Tibial artery (tissue), 4 donors: Measurements from ENCODE around the gene EIF4ENIF1.
"Not testable (repeated sequence)": the region's sequence is repeated elsewhere in the genome, so short reads cannot be mapped to it uniquely, and the experiment has no call there.

Experiments used
- DNase-seq, 2 donors: peaks; one replicate each; pipeline ENCODE4 v3.0.0-alpha.2; 2019
- H3K27ac ChIP-seq, 2 donors: fragments of 200-600 bp; sonication (generic) in 1 of 2; 1 replicate in 1 of 2; 2 replicates in 1 of 2; pipeline ENCODE4 v1.5.1; 2018 to 2019; ENCODE audit warnings: mild to moderate bottlenecking in 1 of 2
- H3K27me3 ChIP-seq, 2 donors: fragments of 200-600 bp; sonication (generic) in 1 of 2; one replicate each; pipeline versions ENCODE4 v1.5.1 to v1.6.0; 2016 to 2019
- H3K36me3 ChIP-seq, 3 donors: fragments of 200-600 bp; sonication (generic) in 2 of 3; one replicate each; pipeline ENCODE4 v1.5.1; 2016 to 2019; ENCODE audit warnings: mild to moderate bottlenecking in 2 of 3
- H3K4me1 ChIP-seq, 4 donors: fragments of 200-600 bp; sonication (generic) in 2 of 4; 1 replicate in 3 of 4; 2 replicates in 1 of 4; pipeline ENCODE4 v1.5.1; 2016 to 2019
- H3K4me3 ChIP-seq, 2 donors: fragments of 200-600 bp; sonication (generic) in 1 of 2; 1 replicate in 1 of 2; 2 replicates in 1 of 2; pipeline ENCODE4 v1.5.1; 2018 to 2019; ENCODE audit warnings: mild to moderate bottlenecking in 2 of 2
- H3K9me3 ChIP-seq, 3 donors: fragments of 200-600 bp; sonication (generic) in 1 of 3; one replicate each; pipeline ENCODE4 v1.5.1; 2016 to 2019
- intact Hi-C: fragments of 100-400 bp; cut with DNase I; formaldehyde crosslinking; loops from one replicate; pipeline ENCODE4 v1.15.0; 2023; ENCODE audit warnings: low total_unique reads
- TF ChIP-seq, protein P1 (sequence below), 2 experiments: fragments of 200-600 bp in 1 of 2; fragments of 450-650 bp in 1 of 2; IDR thresholded peaks; one replicate each; pipeline ENCODE4 v1.5.1; 2017 to 2019; ENCODE audit warnings: antibody characterized with exemption in 2 of 2, mild to moderate bottlenecking in 1 of 2, moderate library complexity in 1 of 2

The EIF4ENIF1 gene

DNA sequence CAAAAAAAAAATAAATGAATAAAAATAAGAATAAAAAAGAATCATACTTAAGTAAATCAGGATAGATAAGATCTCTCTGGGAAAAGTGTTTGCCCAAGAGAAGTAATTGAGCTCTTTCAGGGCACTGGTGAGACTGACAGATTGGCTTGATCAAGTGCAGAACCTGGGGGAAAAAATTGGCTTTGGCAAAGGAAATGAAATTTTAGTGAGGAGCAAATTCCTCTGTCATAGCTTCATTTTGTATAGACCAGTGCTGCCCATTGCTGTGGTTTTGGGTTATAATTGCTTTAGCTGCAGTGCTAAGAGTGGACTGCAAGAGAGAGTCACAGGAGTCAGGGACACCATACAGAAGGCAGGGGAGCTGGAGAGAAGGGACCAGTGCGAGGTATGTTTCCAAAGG, 42.4 kb upstream of the EIF4ENIF1 start:
- Histone ChIP-seq H3K27ac (no peak overlapping the region), H3K4me1 (peaks cover 0 to 13% (median 1%) of the 10 kb centered on the region in 4 donors), H3K9me3 (no peaks in the 10 kb centered on the region), H3K36me3 (peaks cover 0 to 7% (median 0%) of the 10 kb centered on the region in 3 donors), H3K27me3 (no peaks in the 10 kb centered on the region), H3K4me3 (no peak overlapping the region)
- TF ChIP-seq, protein P1, sequence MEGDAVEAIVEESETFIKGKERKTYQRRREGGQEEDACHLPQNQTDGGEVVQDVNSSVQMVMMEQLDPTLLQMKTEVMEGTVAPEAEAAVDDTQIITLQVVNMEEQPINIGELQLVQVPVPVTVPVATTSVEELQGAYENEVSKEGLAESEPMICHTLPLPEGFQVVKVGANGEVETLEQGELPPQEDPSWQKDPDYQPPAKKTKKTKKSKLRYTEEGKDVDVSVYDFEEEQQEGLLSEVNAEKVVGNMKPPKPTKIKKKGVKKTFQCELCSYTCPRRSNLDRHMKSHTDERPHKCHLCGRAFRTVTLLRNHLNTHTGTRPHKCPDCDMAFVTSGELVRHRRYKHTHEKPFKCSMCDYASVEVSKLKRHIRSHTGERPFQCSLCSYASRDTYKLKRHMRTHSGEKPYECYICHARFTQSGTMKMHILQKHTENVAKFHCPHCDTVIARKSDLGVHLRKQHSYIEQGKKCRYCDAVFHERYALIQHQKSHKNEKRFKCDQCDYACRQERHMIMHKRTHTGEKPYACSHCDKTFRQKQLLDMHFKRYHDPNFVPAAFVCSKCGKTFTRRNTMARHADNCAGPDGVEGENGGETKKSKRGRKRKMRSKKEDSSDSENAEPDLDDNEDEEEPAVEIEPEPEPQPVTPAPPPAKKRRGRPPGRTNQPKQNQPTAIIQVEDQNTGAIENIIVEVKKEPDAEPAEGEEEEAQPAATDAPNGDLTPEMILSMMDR (IDR thresholded peaks at IDR 0.05), result no peak
- no peak for DNase-seq
- intact Hi-C loops, result no loop called here

DNA sequence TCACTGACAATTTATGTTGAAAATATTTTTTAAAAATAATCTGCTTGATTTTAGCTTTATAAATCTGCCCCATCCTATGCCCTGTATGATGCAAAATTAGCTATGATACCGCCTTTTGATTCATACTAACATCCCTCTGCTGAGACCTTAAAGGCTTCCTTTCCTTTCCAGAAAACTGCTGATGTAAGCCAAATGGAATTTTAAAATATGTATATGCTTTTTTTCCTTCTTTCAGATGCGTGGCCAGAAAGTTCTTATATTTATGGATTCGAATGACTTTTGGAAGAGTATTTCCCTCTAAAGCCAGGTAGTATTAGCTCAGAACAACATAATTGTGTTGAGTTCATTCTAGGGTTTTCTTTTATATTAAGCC, 41.2 kb upstream of the EIF4ENIF1 start:
- peaks cover 0 to 13% (median 1%) of the 10 kb centered on the region in 4 donors for H3K4me1 ChIP-seq
- peaks cover 0 to 7% (median 0%) of the 10 kb centered on the region in 3 donors for H3K36me3 ChIP-seq
- intact Hi-C loops, result no loop called here
- TF ChIP-seq, protein P1 (IDR thresholded peaks at IDR 0.05), result no peak
- no peak overlapping the region for H3K4me3 ChIP-seq
- H3K27me3 ChIP-seq, result no peaks in the 10 kb centered on the region
- H3K27ac ChIP-seq, result peak overlapping the region; percentile 25 to 45
- no peaks in the 10 kb centered on the region for H3K9me3 ChIP-seq
- DNase-seq, result no peak

DNA sequence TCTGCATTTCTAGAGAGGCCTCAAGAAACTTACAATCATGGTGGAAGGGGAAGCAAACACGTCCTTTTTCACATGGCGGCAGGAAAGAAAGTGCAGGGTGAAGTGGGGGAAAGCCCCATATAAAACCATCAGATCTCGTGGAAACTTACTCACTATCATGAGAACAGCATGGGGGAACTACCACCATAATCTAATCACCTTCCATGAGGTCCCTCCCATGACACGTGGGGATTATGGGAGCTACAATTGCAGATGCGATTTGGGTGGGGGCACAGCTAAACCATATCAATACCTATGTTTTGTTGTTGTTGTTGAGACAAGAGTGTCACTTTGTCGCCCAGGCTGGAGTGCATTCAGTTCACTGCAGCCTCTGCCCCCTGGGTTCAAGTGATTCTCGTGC, 36.6 kb upstream of the EIF4ENIF1 start:
- TF ChIP-seq, protein P1 (IDR thresholded peaks at IDR 0.05), result no peak
- Histone ChIP-seq H3K4me1 (peaks cover 0 to 13% (median 1%) of the 10 kb centered on the region in 4 donors), H3K36me3 (peaks cover 0 to 7% (median 0%) of the 10 kb centered on the region in 3 donors), H3K27ac (no peak overlapping the region), H3K9me3 (no peaks in the 10 kb centered on the region), H3K4me3 (no peak overlapping the region), H3K27me3 (no peaks in the 10 kb centered on the region)
- intact Hi-C loops, result no loop called here
- no peak for DNase-seq

DNA sequence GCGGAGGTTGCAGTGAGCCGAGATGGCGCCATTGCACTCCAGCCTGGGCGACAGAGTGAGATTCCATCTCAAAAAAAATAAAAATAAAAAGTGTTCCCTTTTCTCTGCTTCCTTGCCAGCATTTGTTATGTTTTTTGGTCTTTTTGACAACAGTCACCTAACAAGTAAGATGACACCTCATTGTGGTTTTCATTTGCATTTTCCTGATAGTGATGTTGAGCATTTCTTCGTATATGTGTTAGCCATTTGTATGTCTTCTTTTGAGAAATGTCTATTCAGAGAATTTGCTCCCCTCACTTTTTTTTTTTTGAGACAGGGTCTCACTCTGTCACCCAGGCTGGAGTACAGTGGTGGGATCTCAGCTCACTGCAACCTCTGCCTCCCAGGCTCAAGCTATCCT, 34.5 kb upstream of the EIF4ENIF1 start:
- H3K4me1 ChIP-seq, DNase-seq, H3K36me3 ChIP-seq, H3K27me3 ChIP-seq, H3K4me3 ChIP-seq, H3K27ac ChIP-seq, intact Hi-C loops, H3K9me3 ChIP-seq: not testable (repeated sequence)

DNA sequence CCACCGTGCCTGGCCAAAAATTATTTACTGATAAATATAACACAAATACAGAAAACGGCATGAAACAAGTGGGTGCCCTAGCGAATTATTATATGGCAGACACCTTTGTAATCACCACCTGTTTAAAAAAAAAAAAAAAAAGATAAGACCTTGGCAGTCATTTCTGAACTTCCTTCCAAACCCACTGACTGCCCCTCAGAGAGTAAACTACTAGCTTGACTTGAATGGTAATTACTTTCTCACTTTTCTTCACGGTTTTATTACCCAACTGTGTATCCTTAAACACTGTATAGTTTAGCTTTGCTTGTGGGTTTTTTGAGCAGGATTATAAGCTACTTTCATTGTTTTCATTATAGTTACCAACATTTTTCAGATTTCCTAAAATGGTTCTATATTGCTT, 30.4 kb upstream of the EIF4ENIF1 start:
- Histone ChIP-seq H3K4me3 (no peak overlapping the region), H3K4me1 (no peaks in the 10 kb centered on the region), H3K27me3 (no peaks in the 10 kb centered on the region), H3K36me3 (peaks cover 0 to 5% (median 0%) of the 10 kb centered on the region in 3 donors), H3K9me3 (no peaks in the 10 kb centered on the region), H3K27ac (no peak overlapping the region)
- DNase-seq, result no peak
- TF ChIP-seq, protein P1 (IDR thresholded peaks at IDR 0.05), result no peak
- intact Hi-C loops, result no loop called here

DNA sequence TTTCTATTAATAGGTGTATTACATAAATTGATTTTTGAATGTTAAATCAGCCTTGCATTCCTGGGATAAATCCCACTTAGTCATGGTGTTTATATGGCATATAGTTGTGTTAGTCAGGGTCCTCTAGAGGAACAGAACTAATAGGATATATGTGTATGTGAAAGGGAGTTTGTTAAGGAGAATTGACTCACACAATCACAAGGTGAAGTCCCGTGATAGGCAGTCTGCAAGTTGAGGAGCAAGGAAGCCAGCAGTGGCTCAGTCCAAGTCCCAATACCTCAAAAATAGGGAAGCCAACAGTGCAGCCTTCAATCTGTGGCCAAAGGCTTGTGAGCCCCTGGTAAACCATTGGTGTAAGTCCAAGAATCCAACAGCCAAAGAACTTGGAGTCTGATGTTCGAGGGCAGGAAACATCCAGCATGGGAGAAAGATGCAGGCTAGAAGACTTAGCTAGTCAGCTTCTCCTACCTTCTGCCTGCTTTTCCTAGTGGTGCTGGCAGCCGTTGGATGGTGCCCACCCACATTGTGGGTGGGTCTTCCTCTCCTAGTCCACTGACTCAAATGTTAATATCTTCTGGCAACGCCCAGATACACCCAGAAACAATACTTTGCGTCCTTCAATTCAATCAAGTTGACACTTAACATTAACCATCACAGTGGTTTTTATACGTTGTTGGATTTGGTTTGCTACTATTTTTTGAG, 19.6 kb upstream of the EIF4ENIF1 start:
- H3K27me3 ChIP-seq, result no peaks in the 10 kb centered on the region
- H3K27ac ChIP-seq, result no peak overlapping the region
- H3K4me3 ChIP-seq, result no peak overlapping the region
- H3K9me3 ChIP-seq, result no peaks in the 10 kb centered on the region
- H3K36me3 ChIP-seq, result peaks cover 0 to 16% (median 0%) of the 10 kb centered on the region in 3 donors
- intact Hi-C loops, result no loop called here
- no peaks in the 10 kb centered on the region for H3K4me1 ChIP-seq
- TF ChIP-seq, protein P1 (IDR thresholded peaks at IDR 0.05), result no peak
- DNase-seq, result no peak
